GM21576 (cell line): ENCODE data around the gene SERPINA9.

ENCODE experiments used
- ATAC-seq: cut with Tn5 transposase; IDR thresholded peaks from one replicate; pipeline ENCODE4 v1.9.1; 2021; ENCODE audit warnings: mild to moderate bottlenecking, moderate library complexity; ENCODE audit not compliant: unreplicated experiment

SERPINA9 gene

DNA sequence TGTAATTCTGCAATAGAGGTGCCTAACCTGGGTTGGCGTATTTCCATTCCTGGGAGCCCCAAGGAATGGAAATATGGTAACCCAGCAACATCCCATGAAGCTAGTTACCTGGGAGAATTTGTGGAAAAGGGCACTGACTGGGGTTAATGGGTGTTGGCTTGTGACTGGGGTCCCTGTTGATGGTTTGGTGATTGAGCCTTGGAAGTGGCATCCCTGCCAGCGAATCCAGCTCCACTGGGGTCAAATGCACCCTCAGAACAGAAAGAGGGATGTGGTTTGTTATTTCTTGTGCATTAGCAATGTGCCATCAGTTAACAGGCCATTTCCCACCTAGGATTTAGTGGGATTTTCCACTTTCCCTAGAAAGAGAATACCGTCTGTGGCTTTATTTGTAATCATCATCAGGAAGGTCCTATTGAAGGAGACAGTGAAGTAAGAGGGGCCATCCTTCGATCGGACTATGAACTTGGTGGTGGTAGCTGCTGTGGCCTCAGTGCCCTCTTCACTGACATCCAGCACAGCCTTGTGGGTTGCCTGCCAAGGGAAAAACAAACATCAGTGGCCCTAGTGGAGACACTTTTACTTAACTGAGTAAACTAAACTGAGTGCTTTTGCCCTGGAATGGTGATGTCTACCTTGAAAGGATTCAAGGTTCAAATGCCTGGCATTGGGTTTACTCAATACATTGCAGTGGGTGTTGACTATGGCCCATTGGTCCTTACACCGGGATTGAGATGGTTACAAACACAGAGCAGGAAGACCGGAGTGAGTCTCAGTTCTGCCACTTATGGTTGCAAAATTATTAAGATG lies 13.0 kb downstream of the SERPINA9 start:
- ATAC-seq = no peak

DNA sequence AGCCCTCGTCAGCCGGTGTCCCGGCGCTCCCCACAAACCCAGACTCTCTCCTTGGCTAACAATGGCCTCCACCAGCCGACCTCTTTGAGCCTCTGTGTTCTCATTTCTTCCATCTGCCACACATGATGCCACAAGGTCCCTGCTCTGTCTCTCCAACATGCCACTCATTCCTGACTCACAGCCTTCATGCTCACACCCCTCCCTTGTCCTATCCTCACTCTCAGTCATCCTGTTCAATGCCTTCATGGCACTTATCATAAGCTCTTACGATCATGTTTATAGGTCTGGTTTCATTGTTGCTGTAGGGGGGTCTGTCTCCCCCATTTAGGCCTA lies 13.8 kb downstream of the SERPINA9 start:
- no peak for ATAC-seq

DNA sequence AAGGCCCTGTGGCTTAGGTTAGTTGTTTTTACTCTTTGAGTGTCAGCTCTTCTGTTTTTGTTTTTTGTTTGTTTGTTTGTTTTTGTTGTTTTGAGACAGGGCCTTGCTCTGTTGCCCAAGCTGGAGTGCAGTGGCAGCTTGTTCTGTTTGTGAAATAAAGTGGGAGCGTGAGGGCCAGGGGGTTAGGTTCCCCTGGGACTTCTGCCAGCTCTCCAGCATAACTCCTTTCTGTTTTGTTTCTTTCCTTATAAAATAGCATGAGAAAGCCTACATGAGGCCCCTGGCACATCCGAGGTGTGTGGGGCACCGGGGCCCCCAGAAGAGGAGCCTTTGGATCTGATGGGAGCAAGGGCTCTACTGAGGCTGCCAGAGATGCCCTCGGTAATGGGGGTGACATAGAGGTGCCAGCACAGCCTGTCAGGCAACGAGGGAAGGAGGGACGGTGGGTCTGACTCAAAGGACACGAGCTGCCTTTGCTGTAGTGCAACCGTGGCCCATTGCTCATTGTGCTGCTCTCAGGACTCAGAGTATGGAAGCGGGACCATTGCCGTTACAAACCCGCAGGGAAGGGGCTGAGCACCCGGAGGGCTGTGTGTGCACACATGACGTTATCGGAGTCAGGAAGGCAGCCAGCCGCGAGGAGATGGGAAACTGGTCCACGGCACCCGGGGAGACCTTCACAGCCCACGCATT lies 14.3 kb downstream of the SERPINA9 start:
- no peak for ATAC-seq

DNA sequence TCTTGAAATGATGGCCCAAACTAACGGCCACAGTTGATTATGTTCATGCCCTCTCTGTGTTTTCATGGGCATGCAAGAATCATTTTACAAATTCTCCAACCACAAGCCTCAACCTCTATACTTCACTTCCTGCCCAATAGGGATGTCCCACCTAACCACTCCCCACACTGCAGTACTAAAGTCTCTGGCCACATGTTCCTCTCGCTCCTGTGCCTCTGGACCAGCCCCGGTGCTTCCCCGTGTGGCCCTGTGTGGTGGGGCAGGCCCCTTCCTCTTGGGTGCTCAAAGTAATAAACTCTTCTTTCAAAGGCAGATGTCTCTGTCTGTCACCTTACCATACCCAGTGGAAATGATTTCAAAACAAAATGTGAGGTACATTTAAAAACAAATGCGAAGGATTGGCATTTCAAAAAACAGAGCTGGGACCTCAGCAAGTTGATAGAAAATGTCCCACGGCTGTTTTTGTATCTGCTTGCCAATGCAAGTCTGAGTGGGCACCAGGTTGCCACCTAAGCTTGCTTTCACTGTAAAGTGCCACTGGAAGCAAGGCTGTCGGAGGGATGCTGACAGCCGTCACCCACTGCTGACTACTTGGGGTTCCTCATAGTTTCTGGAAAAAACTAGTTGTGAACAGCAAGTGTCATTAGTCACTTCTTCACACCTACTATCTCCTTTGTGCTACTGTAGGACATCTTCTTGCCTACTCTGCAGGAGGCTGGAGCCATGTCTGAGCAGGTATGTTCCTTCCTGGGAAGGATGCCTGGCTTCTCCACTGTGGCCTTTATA lies 15.2 kb downstream of the SERPINA9 start:
- no peak for ATAC-seq

DNA sequence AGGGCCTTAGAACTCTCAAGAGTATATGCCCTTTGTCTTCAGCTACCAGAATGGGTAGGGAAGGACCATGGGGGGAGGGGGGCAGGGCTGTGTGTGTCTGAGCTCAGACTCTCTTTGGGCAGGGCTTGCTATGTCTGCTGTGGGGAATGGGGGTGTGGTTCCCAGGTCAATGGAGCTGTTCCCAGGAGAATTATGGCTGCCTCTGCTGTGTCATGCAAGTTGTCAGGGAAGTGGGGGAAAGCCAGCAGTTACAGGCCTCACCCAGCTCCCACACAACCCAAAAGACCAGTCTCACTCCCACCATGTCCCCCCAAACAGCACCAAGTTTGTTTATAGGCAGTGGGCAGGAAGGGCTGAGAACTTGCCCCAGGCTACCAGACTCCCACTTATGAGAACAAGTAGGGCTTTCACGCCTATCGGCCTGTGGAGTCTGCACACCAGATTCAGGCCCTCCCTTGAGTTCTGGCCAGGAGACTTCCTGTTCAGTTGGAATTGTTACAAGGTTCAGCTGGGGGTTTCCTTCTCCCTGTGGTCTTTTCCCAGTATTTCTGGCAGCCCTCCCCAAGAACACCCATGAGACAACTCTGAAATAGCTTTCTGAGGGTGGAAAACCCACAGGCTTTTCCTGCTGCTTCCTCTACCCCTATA lies 17.3 kb downstream of the SERPINA9 start:
- no peak for ATAC-seq

DNA sequence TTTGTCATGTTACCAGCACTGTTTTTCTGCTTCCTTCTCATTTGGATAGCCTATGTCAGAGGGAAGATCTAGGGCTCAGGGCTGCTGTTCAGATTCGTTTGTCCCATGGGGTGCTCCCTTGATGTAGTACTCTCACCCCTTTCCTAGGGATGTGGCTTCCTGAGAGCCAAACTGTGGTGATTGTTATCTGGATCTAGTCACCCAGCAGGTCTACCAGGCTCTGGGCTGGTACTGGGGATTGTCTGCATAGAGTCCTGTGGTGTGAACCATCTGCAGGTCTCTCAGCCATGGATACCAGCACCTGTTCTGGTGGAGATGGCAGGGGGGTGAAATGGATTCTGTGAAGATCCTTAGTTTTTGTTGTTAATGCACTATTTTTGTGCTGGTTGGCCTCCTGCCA lies 17.9 kb downstream of the SERPINA9 start:
- no peak for ATAC-seq

DNA sequence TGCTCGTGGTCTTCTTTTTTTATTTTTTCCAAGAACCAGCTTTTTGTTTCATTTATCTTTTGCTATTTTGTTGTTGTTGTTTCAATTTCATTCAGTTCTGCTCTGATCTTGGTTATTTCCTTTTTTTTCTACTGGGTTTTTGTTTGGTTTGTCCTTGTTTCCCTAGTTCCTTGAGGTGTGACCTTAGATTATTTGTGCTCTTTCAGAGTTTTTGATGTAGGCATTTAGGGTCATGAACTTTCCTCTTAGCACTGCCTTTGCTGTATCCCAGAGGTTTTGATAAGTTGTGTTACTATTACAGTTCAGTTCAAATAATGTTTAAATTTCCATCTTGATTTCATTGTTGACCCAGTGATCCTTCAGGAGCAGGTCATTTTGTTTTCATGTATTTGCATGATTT lies 20.1 kb downstream of the SERPINA9 start:
- ATAC-seq = no peak

DNA sequence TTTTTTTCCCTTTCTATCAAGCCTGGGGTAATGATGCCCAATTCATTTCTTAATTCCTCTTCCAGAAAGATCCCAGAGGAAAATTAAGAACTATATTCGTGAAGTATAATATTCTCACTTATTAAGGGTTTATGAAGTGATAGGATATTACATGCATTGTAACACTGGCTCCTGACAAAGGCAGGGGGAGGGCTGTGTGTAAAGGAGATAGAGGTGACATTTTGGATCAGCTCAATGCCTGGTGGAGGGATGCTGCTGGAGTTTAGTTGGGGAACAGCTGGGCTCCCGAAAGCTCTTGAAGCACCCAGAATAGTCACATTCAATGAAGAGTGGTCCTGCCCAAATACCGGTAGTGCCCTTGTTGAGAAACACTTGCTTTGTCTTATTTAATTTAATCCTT lies 24.2 kb downstream of the SERPINA9 start:
- no peak for ATAC-seq

DNA sequence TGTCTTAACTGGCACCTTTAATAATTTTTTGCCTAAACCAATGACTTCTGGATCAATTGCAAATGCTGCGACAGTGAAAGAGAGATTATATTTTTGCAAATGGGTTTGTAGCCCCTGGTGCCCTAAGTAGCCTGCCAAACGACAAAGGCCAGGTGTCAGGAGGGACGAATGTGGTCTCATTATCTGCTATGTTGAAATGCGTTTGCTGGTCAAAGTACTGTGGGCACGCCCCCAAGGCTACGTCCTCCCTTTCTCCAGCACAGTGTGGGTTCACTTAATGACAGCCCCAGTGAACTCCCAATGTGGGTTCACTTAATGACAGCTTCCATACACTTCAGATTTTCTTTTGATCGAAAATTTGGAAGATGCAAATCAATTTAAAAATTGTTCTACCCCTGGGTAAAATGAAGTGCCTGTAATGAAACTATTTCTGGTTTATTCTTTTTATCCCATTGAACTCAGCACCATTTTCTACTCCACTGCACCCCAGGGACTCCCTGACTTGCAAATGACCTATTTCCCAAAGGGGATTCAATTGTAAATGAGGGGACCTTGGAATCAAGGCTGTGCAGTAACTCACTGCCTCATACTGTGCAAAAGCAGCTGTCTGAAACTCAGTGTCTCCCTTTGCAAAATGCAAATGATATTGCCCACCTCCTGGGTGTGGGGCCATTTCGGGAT lies 24.8 kb downstream of the SERPINA9 start:
- ATAC-seq = no peak

DNA sequence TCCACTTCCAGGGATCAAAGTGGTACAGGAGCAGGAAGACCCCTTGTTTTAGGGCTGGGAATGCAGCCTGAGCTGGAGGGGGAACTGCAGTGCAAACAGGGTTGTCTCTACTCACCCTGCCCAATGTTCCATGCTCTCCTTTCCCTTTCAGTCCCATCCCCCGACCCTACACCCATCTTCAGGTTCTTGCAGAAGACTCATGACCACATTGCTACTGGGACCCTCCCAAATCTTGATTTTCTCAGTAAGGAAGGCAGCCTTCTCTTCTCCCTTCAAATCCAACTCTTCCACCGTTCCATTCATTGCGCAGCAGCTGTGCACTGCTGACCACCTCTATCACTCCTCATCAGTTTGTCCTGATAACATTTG lies 25.3 kb downstream of the SERPINA9 start:
- ATAC-seq = no peak

DNA sequence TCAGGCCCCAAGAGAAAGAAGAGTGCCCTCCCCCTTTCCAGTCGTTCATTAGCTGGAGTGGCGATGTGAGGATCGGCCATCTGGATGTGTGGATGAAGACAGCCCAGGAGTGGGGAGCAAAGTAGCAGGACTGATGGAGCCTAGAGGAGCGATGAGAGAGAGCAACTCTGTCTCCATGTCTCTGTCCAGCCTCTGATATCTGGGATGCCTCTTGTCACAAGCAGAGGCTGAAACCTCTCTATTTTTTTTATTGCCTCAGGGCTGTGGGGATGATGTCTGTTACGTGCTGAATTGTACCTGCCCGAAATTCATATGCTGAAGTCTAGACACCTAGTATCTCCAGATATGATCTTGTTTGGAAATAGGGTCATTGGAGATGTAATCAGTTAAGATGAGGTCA lies 26.1 kb downstream of the SERPINA9 start:
- no peak for ATAC-seq

DNA sequence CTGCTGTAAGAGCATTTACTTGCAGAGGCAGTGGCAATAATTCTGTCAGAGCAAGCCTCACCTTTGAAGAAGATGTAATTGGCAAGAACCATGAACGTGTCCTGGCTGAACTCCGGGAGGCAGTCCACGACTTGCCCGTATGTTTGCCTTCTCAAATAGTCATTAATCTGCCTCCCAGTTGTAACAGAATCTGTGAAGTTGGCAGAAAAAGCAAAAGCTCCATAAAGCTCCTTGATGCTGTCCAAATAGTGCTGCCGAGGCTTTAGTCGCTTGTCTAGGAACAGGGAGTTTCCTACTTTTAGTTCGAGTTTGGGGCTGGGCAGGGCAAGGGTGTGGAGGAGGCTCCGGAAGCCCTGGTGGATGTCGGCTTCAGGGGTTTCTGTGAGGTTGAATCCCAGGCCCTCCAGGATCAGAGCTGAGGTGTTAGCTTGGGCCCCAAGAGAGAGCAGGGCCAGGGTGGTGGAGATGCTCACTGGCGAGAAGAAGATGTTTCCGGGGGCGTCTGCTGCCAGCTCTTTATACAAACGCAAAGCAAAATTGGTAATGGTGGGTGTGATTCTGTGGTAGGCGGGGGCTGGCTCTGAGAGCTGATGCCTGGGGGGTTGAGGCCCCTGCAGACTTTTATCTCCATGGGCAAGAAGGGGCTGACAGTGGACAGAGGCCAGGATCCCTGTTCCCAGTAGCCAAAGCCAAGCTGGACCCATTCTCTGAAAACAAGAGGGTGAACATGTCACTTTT lies 27.8 kb downstream of the SERPINA9 start:
- ATAC-seq = no peak

DNA sequence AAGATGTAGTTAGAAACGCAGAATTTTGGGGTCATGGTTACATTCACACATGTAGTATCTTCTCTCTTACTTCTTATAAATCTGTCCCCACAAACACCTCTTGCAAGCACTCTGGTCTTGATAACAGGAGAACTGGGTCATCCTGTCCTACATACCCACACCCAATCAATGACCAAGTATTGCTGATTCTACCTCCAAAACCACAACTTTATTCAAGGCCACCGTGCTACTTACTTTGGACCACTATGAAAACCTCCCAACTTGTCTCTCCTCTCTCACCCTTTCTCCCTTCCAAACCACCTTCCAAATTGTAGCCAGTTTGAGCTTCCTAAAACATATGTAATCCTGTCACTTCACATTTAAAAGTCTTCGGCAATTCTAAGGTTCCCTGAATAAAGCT lies 28.8 kb downstream of the SERPINA9 start:
- no peak for ATAC-seq

DNA sequence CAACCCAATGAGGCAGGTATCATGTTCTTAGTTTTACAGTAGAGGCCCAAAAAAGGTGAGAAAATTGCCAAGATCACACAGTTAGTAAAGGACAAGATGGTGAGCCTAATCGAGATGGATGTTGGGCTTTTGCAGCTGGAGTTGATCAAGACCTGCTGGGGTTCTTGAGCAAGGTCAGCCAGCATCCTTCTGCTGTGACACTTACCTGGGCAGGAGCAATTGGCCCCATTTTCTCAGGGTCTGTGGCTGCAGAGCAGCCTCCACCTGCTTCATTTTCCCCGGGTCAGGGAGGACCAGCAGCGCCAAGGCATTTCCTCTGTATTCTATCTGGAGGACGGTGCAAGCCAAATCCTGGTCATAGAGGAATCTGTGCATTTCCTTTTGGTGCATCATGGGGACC lies 29.9 kb downstream of the SERPINA9 start:
- ATAC-seq = no peak

DNA sequence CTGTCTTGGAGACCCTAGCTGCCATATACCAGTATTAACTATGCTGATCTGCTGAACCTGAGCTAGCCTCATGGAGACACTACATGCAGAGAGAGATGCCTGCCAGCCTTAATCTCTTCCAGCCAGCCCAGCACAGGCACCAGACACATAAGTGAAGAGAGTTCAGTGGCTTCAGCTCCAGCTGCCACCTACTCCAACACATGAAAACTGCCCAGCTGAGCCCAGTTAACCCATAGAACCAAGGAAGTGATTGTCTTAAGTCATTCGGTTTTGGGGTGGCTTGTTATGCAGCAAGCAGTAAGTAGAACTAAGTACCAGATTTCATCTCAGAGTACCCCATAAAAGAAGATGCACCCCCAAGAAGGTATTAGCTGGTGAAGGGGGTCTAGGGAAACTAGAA lies 31.0 kb downstream of the SERPINA9 start:
- ATAC-seq = no peak

DNA sequence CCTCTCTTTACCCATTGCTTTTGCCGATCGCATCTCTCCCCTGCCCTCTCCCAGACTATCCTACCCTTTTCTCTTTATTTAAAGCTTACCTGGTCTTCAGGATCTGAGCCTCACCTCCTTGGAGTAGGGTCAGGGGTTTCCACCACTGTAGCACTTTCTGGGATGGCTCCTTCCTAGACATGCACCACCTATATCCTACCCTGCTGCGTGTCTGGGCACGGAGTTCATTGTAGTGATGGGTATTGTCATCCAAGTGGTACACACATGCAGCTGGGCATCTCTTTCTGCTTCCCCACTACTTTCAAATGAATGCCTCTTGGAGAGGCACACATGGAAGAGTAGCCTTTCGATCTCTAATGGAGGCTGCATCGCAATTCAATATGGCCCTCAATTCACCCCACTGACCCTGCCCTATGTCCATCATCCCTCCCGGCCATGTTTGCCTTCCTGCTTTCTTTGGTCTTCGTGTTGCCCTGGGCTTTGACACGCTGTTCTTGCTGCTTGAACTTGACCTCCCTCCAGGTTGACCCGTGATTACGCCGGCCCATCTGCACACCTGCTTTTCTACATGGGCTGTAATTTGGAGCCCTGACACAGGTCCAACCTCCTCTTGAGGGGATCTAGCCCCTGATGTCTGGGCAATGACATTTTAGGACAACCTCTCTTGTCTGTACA lies 34.3 kb downstream of the SERPINA9 start:
- no peak for ATAC-seq

DNA sequence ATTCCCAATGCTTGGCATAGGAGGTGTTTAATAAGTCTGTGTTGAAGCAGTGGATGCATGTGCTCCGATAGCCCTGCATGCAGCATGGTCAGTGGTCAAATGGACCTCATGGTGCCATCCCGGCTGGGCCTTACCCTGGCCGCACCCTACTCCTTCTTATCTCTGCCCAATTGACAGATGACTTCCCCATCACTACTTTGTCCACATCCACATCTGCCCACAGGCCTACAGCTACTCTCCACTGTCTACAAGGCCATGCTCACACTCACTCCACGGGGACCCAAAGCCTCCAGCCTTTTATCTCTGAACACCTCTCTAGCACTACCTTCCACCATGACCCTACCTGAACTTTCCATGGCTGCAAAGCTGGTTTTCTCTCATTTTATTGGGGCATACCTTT lies 34.9 kb downstream of the SERPINA9 start:
- ATAC-seq = no peak

DNA sequence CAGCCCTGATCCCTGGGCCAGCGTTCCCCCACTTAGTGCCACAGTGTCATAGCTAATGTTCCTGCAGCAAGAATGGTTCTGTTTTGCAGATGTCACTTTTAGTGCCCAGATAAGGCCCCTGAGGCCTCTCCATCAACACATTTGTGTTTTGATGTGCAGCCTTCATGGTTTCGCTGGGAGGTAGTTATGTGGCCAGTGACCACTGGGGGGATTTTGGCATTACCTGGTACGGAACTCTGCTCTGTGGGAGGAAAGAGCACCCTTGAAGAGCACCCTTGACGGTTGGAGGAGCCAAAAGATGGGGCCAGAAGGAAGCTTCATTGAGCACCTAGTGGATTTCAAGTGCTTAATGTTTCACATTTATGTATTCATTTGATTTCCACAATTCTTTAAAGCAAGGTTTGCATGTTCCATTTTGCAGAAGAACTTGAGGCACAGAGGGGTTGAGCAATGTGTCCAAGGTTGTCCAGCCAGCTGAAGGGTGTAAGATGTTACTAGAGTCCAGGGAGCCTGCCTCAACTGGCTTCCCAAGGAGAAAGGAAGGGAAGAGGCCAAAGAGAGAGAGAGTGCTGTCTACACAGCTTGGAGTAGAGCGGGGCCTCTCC lies 36.4 kb downstream of the SERPINA9 start:
- no peak for ATAC-seq

DNA sequence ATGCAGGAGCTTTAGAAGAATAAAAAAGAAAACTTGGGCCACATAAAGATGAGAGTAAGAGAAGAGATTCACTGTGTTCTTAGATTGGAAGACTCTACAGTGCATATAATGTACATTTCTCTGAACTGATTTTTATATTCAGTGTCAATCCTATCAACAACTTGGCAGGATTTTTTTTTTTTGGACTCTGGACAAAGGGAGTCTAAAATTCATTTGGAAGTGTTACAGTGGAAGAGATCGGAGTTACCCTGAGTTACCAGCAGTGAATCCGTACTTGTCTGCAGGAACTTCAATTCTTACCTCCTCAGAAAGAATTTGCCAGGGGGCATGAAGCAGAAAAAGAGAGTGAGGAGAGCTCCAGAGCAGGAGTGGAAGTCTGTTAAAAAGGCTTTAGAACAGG lies 47.4 kb downstream of the SERPINA9 start:
- ATAC-seq = no peak
